GM18499 (cell line): ENCODE data around the gene ROBO1.

ENCODE experiments used
- ATAC-seq: cut with Tn5 transposase; IDR thresholded peaks from one replicate; pipeline ENCODE4 v1.9.1; 2021; ENCODE audit warnings: moderate number of reproducible peaks; ENCODE audit not compliant: insufficient read depth, unreplicated experiment

The ROBO1 gene

DNA sequence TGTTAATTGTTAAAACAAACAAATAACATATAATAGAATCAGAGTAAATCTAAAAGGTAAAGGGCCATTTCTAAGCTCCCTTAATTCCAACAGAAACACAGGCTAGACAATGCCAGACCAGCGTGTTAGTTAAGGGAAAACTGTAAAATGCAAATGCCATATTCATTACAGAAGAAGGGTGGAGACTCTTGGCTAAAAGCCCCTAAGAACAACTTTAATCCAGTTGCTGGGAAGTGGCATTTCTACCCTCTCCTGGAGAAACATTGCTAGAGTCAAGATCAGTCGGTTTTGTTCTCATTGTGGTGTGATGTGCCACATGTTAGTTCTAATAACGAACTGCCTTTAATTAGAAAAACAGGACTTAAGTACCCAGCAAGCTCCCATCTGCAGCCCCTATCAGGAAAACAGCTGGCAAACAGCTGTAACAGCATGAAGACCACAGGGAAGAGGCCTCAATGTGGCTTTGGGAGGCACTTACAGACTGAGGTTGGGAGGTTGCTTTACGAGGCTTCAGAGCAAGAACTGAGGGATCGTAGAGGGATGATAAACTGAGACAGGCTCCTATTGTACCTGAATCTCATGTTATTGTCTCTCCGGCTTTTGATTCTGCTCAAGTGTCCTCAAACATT is 1134.8 kb downstream of the ROBO1 start:
- ATAC-seq, result no peak

DNA sequence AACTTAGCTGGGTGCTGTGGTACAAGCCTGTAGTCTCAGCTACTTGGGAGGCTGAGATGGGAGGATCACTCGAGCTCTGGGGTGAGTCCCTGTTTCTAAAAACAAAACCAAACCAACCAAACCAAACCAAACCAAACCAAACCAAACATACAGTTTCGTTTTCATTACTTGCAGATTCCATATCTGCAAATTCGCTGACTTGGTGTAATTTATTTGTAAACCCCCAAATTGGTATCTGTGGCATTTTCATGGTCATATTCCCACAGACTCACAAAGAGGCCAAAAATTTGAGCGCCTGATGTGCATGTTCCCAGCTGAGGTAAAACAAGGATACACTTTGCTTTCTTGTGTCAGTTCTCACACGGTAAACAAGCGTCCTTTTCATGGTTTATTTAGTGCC is 1138.3 kb downstream of the ROBO1 start:
- no peak for ATAC-seq

DNA sequence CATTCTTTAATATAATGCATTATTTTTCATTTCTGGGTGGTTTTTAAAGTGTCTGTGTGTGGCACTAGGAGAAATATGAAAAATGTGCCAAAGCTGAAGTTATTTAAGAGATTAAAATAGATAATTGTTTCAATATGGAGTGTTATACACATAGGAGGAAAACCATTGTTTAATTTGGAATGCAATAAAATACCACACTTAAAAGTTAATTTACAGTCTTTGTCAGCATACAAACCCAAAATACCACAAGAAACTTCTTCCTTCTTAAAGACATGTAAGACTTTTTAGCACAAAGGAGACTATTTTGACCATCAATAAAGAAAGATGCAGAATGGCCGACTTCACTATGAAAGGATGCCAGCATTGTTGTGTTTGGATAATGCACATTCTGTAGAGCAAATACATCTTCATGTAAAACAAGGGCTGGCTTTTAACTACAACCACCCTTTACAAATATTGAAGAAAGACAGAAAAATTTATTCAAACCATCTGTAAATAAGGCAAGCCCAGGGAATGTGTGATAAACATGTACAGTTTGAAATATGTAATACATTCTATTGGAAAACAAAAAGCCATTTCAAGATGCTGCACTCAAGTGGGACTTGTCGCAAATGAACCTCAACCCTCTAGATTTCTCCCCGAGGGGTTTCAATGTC is 1146.6 kb downstream of the ROBO1 start:
- no peak for ATAC-seq

DNA sequence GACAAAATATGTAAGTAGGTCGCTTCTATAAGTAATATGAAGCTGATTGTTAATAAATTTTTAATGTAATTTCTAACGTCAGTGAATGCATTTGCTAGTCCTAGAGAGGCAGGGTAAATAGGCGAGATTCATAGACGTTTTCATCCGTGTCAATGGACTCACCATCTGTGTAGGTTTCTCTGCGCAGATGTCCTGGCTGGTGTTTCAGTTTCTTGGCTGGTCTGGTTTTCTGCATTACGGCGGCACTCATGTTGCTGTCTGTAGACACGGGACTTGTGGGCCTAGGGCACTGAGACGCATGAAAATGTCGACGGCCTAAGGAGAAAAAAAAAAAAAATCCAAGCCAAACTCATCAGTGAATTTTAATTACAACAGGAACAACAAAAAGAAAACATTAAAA is 1153.3 kb downstream of the ROBO1 start:
- ATAC-seq, result no peak

DNA sequence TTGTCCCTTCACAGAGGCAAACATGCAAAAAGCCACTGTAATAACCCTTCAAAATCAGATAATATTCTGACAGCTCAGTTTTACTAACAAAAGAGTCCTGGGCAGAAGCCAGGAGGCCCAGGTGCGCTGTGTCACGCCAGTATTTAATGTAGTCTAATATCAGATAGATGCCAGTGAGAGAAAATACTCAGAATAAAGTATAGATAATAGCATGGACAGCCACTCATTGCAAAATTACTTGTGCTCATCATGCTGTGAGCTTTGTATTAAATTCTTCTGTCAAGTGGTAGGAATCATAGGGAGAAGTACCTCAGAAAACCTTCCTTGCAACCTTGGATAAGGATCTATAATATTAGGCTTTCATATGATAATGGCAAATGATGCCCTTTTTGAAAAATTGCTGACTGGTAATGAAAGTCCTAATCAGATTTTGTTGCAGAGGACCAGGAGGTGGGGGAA is 1154.3 kb downstream of the ROBO1 start:
- ATAC-seq, result no peak

DNA sequence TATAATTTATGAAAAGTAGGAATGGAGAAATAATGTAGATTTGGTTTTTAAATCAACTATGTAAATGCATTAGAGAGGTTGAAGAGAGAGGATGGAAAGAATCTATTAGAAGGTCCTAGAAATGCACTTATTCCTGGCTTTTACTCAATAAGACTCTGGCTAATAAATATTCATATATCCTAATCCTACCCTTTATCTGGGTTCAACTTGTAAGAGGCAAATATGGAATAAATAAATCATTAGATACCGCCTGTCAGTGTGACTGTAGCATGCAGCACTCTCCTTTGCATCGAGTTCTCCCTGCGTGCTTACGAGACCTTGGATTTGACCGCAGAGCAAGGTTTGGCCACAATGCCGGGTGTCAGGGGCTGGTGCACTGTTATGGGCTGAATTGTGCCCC is 1156.5 kb downstream of the ROBO1 start:
- no peak for ATAC-seq

DNA sequence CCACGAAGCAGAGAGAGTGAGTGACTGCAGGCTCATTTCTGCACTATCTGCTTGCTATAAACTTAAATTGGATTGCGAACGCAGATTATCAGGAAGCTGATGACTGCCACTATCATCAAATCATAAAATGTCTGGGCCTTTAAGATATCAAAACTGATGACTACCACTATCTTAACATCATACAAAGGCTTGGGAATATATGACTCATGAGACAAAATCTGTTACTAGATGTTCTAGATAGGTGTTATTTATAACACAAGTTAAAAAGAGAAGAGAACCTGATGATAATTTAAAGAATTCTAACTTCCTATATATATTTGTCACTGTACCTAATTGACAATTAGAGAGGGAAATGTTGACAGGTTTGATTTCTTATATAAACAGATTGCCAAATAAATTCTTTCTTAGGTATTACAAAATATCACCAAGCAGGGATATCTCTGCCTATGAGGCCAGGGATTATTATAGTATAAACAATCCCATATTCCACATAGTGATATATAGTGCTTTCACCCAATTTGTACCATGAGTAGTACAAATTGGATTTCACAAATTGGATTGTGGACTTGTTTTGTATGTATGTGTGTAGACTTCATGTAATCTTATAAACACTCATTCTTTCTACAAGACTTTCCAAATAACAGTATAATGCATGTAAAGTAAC is 1157.2 kb downstream of the ROBO1 start:
- no peak for ATAC-seq

DNA sequence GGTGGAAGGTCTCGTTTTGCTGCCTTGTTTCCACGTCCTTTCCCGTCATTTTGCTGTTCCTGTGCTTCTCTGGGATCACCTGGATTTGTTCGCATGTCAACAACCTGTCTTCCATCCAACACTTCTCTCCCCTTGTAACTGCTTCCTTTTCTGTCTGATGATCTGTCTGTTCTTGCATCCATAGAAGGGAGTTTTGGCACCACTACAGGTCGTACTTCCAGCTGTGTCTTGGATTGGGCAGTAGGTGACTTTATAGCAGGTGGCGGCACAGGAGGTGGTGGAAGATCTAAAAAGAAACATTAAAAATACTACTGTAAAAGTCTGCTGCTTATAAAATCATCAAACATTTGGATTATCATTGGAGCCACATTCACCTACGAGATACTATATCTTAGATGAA is 1161.0 kb downstream of the ROBO1 start:
- ATAC-seq, result no peak

DNA sequence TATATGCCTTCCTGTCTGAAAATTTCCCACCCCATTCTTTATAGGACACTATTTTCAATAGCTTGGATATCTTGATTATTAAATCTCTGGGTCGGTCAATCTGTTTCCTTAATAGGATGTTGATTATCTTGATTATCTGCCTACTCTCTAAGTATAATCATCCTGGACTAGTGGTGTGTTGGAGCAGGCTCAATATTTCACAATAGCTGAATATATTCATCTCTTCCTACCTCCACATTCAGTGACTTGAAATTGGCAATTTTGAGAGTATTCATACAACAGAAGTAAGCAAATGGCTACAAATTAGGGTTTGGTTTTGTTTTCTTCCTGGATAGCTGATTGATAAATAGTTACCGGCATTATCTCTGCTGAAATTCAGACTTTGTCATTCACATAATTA is 1162.6 kb downstream of the ROBO1 start:
- no peak for ATAC-seq

DNA sequence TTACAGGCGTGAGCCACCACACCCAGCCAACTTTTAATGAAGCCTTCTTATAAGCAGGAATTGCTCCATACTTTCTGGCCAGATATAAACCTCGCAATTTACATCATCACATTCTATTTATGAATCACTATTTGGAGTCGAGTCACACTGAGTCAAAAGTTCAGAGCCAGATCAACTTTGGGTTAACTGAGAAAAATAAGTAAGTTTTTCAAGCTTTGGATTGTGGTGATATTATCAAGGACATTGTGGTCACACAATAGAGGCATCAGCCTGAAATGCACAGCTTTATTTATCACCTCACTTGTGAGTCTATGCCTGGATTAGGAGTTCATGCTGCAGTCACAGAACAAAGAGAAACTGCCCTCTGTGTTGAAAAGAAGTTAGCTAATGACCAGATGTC is 1163.5 kb downstream of the ROBO1 start:
- ATAC-seq, result no peak

DNA sequence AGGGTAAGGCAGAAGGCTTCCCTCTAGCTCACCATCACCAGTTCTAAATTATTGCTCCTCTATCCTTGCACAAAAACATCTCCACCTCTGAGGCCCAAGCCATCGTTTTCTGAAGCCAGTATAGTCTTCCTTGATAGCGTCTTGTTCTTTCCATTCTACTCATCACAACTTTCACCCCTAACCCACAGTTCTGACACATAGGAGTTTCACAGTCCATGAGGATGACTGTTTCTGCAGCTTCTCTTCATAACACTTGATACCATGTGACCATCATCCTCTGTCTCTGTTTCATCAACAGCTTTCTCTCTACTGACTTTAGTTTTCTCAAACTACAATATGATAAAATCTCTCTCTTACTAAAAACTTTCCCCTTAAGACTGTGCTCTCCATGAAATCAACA is 1166.5 kb downstream of the ROBO1 start:
- no peak for ATAC-seq

DNA sequence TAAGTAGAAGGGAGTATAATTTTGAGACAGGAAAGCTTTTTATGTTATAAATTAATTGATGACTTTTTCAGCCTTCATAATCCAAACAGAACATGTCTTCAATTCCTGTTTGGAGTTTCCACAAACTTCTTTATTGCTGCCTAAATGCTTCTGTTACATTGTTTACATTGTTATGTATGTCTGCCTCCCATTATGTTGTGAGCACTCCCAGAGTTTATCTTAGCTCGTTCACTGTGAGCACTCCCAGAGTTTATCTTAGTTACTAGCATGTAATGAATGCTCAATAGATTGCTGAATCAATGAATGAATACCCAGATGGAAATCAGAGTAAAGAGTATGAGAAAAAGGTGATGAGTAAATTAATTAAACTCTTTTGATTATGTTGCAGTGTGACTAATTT is 1178.0 kb downstream of the ROBO1 start:
- no peak for ATAC-seq

DNA sequence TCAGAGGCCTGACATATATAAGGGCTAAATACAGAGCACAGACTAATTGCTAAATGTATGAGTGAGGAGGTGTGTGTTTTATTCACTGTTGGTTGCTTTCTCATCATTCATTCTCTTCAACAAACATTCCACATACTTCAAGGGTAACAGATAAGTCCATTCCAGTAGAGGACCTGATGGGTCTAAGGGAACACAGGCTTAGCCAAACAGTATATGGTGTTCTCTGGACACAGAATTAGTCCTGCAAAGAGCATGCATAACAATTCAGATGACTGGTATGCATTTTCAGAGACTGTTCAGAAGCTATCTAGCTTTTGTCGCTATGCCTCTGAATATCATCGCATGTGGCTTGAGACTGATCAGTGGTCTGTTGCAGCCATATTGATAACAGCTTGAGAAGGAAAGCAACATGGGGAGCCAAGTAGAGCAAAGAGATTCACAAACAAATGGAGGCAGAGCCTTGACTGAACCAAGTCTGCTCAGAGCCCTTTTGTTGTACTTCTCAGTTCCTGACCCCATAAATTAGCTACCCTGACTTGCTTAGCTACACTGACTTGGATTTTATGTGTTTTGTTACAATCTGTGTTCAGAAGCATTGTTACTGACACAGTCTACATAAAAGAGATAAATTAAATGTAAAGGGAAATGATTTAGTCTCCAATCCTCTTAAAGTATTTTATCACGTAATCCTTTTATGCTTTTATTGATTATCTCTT is 1178.7 kb downstream of the ROBO1 start:
- no peak for ATAC-seq

DNA sequence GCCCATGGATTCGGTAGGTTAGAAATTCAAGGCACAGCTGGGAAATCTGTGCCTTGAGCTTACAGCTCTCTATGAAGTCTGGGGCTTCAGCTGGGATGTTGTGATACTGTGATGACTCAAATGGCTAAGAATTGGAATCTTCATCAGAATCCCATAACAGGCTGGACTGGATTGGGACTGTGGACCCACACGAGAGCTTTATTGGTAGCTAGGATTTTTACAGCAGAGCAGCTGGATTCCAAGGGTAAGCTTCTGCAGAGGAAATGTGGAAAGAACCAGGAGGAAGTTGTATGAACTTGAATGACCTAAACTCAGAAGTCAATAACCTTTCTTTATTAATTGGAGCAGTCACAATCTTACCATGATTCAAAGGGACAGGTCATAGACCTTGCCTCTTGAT is 1187.1 kb downstream of the ROBO1 start:
- no peak for ATAC-seq

DNA sequence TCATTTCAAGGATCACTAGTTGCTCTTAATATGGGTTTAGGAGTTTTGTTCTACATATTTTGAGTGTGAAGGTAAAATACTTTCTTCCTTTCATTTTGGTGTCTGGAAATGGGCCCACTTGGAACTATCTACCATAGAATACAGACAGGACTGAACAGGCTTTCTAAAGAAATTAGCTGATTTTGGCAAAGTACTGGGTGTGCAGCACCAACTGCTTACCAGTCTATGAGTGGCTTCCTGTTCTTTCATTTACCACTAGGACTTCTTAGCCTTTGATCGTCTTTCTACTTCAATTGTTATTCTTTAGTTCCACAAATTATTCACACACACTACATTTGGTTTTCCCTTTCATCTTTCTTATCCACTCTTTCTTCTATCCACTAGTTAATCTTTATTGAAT is 1196.3 kb downstream of the ROBO1 start:
- no peak for ATAC-seq

DNA sequence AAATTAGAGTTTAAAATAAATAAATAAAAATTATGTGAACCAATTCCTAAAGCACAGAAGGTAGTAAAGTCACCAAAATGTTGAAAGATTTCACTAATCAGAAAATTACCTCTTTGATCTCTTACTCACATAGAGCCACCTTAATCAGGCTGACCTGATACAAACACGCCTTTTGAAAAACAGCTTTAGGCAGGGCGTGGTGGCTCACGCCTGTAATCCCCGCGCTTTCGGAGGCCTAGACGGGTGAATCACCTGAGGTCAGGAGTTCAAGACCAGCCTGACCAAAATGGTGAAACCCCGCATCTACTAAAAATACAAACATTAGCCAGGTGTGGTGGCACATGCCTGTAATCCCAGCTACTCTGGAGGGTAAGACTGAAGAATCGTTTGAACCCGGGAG is 1197.3 kb downstream of the ROBO1 start:
- no peak for ATAC-seq

DNA sequence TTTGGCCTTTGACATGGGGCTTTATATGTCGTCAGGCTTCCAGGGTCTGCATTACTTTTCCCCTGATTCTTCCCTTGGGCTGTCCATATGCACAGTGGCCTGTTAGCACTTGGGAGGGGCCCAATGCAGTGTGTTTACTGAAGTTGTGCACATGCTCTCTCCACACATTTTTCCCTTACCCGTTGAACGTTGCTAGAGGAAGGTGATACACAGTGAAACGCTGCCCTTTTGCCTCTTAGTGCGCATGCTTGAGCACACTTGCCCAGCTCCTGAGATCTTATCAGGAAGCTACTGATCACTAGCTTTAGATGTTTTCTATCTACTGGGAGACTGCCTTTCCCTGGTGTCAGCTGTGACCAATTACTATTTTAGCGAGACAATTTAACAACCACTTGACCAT is 1198.0 kb downstream of the ROBO1 start:
- no peak for ATAC-seq

DNA sequence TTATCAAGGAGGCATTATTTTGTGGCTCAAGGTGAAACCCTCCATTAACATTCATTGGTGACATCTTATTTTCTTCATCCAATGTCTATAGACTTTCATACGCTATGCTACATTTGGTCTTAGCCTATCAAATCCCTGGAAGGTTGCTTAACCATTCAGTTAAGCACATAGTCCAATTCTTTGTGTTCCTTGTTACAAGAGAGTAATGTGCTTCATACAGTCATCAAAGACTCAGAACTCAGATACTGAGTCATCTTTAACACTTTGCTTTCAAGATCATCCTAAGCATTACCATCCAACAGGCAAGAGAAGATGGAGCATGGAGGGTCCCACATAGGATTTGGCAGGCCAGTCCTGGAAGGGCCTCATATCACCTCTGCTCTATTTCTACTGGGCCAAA is 1202.1 kb downstream of the ROBO1 start:
- no peak for ATAC-seq

DNA sequence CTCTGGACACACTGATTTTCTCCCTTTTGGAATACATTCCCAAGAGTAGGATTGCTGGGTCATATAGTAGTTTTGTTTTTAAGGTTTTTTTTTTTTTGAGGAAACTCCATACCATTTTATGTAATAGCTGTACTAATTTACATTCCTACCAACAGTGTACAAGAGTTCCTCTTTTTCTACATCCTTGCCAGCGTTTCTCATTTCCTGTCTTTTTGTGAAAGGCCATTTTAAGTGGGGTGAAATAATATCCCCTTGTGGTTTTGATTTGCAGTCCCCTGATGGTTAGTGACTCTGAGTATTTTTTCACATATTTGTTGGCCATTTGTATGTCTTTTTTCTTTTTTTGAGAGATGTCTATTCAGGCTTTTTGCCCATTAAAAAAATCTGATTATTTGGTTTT is 1205.5 kb downstream of the ROBO1 start:
- ATAC-seq, result no peak
